COLO829 (cell line): ENCODE measurements around the gene SLC44A5.
"Not testable (repeated sequence)": the region's sequence is repeated elsewhere in the genome, so short reads cannot be mapped to it uniquely, and the experiment has no call there.

Experiments used
- DNase-seq: peaks from one replicate; pipeline ENCODE4 v3.0.0; 2012; ENCODE audit warnings: low spot score

SLC44A5 gene

DNA sequence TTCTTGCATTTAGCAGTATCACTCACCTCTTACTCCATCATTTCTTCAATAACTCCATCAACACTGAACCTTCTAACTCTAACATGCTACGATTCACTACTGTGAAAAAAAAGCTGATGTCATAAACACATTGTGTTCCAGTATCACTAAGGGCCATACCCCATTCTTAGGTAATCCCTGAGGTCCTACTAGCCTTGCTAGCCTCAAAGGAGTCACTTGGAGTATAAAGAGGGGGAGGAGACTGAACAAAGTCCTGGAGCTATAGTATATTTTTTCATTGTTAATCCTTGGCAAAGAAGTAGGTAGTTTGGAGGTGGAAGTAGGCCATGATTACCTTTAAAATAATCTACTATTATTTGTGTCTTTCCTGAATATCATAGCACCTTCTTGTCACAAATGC, at the start of gene SLC44A5:
Gene SLC44A5 (minus strand): TSS at position 101 of the 400 bp plus-strand sequence. CDS start 69,667 bp downstream, outside the sequence.
- no peak for DNase-seq

GRCh38 chr1:75655931-75656330, 45.0 kb upstream of the SLC44A5 start:
- DNase-seq, result no peak

GRCh38 chr1:75647183-75647582, 36.3 kb upstream of the SLC44A5 start:
- not testable (repeated sequence) for DNase-seq

- not testable (repeated sequence) for DNase-seq
Observed at GRCh38 chr1:75645153-75645552, 34.2 kb upstream of the SLC44A5 start.

DNA sequence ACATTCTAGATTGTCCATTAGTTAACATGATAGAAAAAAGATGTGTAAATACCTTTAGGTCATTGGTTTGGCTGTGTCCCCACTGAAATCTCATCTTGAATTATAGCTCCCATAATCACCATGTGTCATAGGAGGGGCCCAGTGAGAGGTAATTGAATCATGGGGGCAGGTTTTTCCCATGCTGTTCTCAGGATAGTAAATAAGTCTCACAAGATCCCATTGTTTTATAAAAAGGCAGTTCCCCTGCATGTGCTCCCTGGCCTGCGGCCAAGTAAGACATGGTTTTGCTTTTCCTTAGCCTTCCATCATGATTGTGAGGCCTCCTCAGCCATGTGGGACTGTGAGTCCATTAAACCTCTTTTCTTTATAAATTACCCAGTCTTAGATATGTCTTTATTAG, 32.5 kb upstream of the SLC44A5 start:
- no peak for DNase-seq

DNA sequence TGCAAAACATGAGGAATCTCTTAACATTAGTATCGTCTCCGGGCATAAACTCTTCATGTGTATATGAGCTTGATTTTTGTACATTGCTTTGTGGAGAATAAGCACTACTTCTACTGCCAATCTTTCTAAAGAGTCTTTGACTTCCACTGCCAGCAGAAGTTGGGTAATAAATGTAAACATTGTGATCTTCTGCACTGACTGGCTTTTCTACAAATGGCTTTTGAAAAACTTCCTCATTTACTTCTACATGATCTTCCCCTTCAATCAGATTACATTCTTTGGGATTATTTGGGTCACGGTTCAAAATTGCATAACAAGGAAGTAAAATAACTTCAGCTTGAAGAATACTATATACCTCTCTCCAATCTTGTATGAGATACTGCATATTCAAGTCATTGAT, 30.4 kb upstream of the SLC44A5 start:
- DNase-seq, result no peak

- DNase-seq, result no peak
Observed at GRCh38 chr1:75640137-75640536, 29.2 kb upstream of the SLC44A5 start.

DNA sequence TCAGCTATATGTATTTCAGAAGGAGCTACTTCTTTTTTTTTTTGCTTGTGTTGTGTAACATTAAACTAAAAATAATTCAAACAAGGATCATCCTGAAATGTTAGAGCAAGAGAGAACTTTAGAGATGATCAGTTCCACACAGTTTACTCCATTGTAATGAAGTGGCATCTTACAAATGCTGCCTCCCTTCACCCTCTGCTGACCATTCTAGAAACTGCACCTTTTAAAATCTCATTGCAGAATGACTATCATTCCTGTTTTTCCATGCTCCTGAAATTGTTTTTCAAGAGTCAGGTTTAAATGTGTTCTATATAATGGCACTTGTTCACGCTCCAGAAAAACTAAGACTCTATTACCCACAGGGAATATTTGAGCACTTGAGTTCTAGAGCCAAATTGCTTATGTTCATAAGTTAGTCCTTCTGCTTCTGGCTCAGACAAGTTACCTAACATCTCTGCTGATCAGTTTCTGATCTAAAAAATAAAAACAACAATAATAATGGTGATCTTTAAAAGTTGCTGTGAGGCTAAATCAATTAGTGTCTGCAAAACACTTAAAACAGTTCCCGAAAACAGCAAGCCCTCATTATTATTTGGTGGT, 21.5 kb upstream of the SLC44A5 start:
- peak; percentile 42 for DNase-seq

DNA sequence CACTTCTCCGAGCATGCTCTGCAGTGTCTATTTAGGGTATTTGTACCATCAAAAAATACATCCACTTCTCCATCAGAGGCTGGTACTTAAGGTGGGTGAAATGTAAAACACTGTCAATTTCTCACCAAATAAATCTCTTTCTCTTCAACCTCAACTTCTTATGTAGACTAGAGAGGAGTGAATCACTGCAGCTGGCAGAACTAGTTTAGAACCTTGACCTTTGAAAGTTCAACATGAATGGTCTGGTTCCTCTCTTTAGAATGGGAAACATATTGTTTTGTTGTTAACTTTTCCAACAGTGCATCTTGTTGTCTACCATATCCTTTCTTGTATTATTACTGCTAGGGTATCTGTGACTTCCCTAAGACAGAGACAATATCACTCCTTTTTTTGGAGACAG, 20.1 kb upstream of the SLC44A5 start:
- DNase-seq, result no peak

DNA sequence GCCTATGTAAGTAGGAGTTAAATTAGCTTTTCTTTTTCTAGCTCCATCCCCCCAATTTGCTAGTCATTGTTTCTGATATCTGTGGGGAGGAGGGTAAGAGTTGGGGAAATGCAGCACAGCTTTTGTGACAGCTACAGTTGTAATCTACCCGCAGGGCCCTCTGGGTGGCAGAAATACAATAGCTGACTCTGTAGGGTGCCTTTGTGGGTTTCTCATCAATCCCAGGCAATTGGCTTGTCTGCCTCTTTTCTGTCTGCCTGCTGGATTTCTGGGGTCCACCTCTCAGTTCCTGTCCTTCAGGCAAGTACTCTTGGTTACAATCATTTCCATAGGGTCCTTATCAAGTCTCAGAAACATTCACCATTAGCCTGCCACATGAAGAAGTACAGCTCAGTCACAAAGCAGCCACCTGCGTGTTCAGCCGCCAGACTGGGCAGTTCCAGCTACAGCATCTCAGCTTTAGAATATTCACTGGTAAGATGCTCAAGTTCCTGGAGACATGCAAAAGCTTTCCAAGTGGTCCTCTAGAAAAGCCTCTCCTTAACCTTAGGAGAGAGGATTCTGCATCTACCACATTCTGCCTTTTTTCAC, 19.2 kb upstream of the SLC44A5 start:
- no peak for DNase-seq

DNA sequence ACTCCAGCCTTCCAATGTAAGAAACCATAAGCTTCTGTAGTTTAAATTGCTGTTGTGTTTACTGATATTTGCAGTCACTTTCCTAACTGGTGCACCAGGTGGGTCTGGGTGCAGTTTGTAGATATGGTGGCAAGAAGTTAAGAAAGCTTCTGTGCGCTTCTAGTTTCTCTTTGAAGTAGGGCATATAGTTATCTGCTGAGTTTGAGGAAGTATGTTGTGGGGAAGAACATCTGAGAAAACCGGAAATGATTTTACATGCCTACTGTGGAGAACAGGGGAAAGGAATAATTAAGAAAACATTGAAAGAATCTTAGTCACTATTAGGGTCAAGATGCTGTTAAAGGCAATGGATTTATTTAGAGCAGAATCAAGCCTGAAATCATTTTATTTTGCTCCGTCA, 14.9 kb upstream of the SLC44A5 start:
- DNase-seq, result no peak

- no peak for DNase-seq
Observed at GRCh38 chr1:75618382-75618781, 7.5 kb upstream of the SLC44A5 start.

DNA sequence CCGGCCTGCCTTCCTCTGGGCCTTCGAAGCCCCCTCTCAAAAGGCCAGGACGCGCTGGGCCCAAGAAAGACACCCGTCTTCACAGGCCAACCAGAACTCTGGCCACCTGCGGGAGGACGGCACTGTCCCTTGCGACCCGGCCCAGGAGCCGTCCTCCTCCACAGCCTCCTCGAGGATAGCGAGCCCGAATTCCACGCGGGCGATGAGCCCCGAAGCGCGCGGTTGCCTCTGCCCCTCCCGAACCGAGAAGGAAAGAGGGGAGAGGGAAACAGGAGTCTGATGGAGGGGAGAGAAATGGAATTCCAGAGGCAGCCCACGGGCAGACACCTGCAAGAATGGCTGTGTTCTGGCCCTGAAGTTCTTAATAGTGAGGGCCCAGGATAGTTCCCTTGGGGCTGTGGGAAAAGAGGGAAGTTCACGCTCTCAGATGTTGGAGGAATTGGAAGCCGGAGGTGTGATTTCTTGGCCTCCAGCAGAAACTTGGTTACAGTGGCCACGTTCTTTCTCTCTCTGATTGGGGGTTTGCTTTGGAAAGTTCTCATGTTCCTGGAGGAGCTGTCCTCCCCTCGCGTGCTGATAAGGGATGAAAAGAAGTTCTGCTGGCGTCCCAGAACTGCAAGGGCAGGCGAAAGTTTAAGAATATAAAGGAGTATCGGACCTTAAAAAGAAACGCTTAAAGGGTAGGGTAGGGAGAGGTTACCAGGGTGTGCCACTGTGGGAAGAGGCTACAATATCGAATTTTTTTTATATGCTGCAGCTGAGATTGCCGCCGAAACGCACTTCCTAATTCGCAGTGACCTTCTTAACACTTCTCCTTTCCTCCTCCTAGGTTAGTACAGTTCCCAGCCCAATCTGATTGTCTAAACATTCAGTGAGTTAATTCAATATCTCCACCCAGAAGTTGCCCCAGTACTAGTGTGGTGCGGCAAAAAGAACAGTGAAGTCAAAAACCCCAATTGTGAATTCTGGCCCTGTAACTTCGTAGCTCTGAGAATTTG, 5.8 kb upstream of the SLC44A5 start:
- no peak for DNase-seq

DNA sequence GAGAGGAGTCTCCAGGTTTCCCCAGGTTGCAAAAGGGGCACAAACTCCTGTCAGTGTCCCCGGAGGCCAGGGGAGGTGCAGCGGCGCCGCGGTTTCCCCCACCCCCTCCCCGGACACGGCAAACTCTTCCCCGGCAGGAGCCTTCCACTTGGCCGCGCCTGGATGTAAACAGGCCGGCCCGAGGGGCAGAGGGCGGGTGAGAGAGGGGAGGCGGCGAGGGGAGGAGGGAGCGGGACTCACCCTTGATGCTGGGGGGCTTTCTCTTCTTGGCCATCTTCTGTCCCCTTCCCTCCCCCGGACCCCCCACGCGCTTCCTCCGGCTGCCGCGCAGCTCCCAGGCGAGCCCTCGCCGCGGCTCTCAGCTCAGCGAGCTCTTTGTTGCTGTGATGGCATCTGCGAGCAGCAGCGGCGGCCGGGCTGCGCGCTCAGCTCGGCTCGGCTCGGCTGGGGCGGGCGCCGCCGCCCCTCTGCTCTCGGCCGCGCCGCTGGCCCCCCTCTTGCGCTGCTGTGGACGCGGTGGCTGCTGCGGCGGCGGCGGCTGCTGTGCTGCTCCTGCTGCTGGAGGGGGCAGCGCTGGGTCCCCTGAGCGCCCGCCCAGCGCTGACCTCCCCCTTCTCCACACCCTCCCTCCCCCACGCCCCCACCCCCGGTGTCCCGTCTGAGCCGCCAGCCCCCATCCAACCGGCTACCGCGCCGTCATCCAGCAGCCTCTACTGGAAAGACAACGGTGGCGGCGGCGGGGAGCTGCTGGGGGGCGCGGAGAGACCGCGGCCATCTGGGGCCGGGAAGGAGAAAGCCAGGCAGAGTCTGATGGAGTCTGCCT, 4.9 kb upstream of the SLC44A5 start:
- no peak for DNase-seq

- DNase-seq, result no peak
Observed at GRCh38 chr1:75614399-75614756, 3.5 kb upstream of the SLC44A5 start.

DNA sequence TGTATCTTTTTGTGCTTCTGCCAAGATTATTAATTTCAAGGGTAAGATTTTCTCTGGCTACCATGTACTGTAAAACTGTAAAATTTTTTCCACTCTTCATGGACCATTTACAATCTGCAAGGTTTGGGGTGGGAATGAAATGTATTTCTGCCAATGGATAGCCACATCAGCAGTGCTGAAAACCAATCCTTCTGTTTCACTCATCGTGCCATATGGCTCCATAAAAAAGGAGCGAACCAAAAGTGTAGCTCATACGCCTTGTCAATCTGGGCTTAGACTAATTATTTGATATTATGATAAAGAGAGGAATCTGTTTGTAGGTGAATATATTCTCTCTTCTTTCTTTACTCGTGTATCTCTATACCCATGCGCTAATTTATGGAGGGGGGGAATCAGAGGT, 3.0 kb upstream of the SLC44A5 start:
- no peak for DNase-seq

DNA sequence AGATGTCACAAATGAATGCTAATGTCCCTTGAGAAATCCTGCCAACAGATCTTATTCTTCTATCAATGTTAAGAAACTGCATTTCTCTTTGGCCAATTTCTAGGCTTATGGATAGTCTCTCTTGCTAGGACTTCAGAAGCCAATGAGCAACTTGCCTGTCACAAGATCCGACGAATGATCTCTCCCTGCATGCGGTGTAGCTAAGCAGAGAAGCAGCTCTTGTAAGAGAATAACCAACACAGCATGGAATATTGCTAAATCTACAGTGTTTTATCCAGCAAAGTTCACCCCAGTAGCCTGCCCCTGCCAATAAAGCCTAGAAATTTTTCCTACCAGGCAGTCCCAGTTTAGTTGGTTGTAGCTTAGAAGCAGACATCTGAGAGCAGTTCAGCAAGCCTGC, 2.1 kb upstream of the SLC44A5 start:
- no peak for DNase-seq

DNA sequence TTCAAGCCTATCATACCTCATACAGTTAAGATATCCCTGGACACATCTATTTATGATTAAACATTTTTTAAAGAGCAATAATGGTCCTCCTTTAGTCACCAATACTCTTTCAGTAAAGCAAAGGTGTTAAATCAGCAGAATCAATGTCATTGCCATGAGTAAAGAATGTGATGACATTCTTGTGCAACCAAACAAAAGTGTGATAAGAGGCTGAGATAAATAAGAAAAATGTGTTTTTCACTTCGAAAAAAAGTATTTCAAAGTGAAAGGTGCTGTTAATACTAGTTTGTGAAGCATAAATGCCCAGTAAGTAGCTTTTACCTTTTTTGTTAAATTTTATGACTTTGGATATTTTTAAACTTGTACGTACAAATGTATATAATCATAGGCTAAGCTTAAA, 8.4 kb downstream of the SLC44A5 start:
- no peak for DNase-seq

DNA sequence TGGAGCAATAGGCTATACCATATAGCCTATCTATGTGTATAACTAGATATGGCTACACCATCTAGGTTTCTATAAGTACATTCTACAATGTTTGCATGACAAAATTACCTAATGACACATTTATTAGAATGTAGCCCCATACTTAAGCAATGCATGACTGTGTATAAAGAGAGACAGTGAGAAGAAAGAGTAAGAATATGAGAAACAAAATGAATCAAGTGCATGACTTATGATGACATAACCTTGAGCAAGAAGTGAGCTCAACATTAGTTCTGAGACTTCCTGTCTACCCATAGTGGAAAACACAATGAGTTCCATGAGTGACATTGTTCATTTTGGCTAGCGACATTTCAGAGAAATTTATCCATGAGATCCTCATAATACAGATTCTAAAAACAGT, 10.1 kb downstream of the SLC44A5 start:
- no peak for DNase-seq

GRCh38 chr1:75594327-75594726, 16.6 kb downstream of the SLC44A5 start:
- DNase-seq, result no peak

GRCh38 chr1:75593457-75593856, 17.5 kb downstream of the SLC44A5 start:
- DNase-seq, result not testable (repeated sequence)

DNA sequence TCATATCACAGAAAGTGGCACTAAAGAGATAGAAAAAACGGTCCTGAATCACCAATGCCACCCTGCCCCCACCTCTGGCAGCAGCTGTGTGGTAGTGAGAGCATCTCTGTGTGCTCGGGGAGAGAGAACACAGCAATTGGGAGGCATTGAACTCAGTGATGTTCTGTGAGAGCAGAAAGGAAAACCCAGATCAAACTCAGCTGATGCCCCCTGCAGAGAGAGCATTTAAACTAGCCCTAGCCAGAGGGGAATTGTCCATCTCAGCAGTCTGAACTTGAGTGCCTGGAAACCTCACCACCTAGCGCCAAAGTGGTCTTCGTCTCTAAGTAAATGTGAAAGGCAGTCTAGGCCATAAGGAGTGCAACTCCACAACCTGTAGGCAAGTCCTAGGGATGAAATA, 21.3 kb downstream of the SLC44A5 start:
- DNase-seq, result no peak
